ENCODE measurements around the gene MYEF2. TPM values are rescaled to one million over a fixed set of nuclear protein-coding genes. Genes with fewer than 3 reads are reported as not detected.

Gene MYEF2
- total RNA-seq, 6 donors from 2014 or later = 12.6 to 44.0 (median 28.0) TPM

GRCh38 chr15:48097264-48097663, 80.8 kb downstream of the MYEF2 start:
- Histone ChIP-seq H3K27ac (no peak overlapping the region), H3K27me3 (no peaks in the 10 kb centered on the region), H3K4me1 (no peaks in the 10 kb centered on the region), H3K9me3 (no peaks in the 10 kb centered on the region), H3K36me3 (no peaks in the 10 kb centered on the region), H3K4me3 (no peak overlapping the region)
- TF ChIP-seq POLR2AphosphoS5 (IDR thresholded peaks at IDR 0.05) (no peak), POLR2A (IDR thresholded peaks at IDR 0.05) (no peak), EP300 (IDR thresholded peaks at IDR 0.05) (no peak), CTCF (IDR thresholded peaks at IDR 0.05) (no peak)
- WGBS, 2 donors = 83 to 89% methylated on average over 2 of the region's 2 CpGs
- DNase-seq (no peak), ATAC-seq (ENCODE audit: low FRiP score in 2 of 2) (no peak)

- ATAC-seq (ENCODE audit: low FRiP score in 2 of 2) (no peak), DNase-seq (no peak)
- Histone ChIP-seq H3K27me3 (no peaks in the 10 kb centered on the region), H3K36me3 (no peaks in the 10 kb centered on the region), H3K27ac (no peak overlapping the region), H3K4me3 (no peak overlapping the region), H3K4me1 (no peaks in the 10 kb centered on the region), H3K9me3 (no peaks in the 10 kb centered on the region)
- 60 to 73% methylated on average over 2 of the region's 2 CpGs for WGBS, 2 donors
- TF ChIP-seq POLR2A (IDR thresholded peaks at IDR 0.05) (no peak), EP300 (IDR thresholded peaks at IDR 0.05) (no peak), POLR2AphosphoS5 (IDR thresholded peaks at IDR 0.05) (no peak), CTCF (IDR thresholded peaks at IDR 0.05) (no peak)
Measured at GRCh38 chr15:48096813-48097212, 81.3 kb downstream of the MYEF2 start.

- H3K9me3 ChIP-seq = no peaks in the 10 kb centered on the region
- H3K27ac ChIP-seq = no peak overlapping the region
- no peak for DNase-seq
- H3K4me3 ChIP-seq = no peak overlapping the region
- WGBS, 2 donors = 68 to 75% methylated on average over 4 of the region's 4 CpGs
- TF ChIP-seq POLR2AphosphoS5 (IDR thresholded peaks at IDR 0.05) (no peak), CTCF (IDR thresholded peaks at IDR 0.05) (no peak)
- H3K36me3 ChIP-seq = no peaks in the 10 kb centered on the region
- no peaks in the 10 kb centered on the region for H3K4me1 ChIP-seq
- peak in 1 of 2 donors; percentile 28 for ATAC-seq (ENCODE audit: low FRiP score in 2 of 2)
- no peaks in the 10 kb centered on the region for H3K27me3 ChIP-seq
Measured at GRCh38 chr15:48096355-48096786, 81.7 kb downstream of the MYEF2 start.

GRCh38 chr15:48091522-48091921, 86.6 kb downstream of the MYEF2 start:
- no peaks in the 10 kb centered on the region for H3K9me3 ChIP-seq
- H3K27ac ChIP-seq = no peak overlapping the region
- H3K36me3 ChIP-seq = no peaks in the 10 kb centered on the region
- WGBS, 2 donors = 75 to 93% methylated on average over 4 of the region's 4 CpGs
- ATAC-seq (ENCODE audit: low FRiP score in 2 of 2) = no peak
- no peaks in the 10 kb centered on the region for H3K27me3 ChIP-seq
- no peaks in the 10 kb centered on the region for H3K4me1 ChIP-seq
- no peak for TF ChIP-seq EP300 (IDR thresholded peaks at IDR 0.05)
- no peak for TF ChIP-seq POLR2A (IDR thresholded peaks at IDR 0.05)
- TF ChIP-seq CTCF (IDR thresholded peaks at IDR 0.05) = no peak
- no peak for TF ChIP-seq POLR2AphosphoS5 (IDR thresholded peaks at IDR 0.05)
- H3K4me3 ChIP-seq = no peak overlapping the region
- DNase-seq = no peak

GRCh38 chr15:48090666-48091065, 87.4 kb downstream of the MYEF2 start:
- Histone ChIP-seq H3K36me3 (no peaks in the 10 kb centered on the region), H3K27me3 (no peaks in the 10 kb centered on the region), H3K4me3 (no peak overlapping the region), H3K27ac (no peak overlapping the region), H3K4me1 (no peaks in the 10 kb centered on the region), H3K9me3 (no peaks in the 10 kb centered on the region)
- DNase-seq = no peak
- no peak for ATAC-seq (ENCODE audit: low FRiP score in 2 of 2)
- TF ChIP-seq EP300 (IDR thresholded peaks at IDR 0.05) (no peak), CTCF (IDR thresholded peaks at IDR 0.05) (no peak), POLR2AphosphoS5 (IDR thresholded peaks at IDR 0.05) (no peak), POLR2A (IDR thresholded peaks at IDR 0.05) (no peak)
- WGBS, 2 donors = 39 to 44% methylated on average over 3 of the region's 3 CpGs
